GM19455 (cell line): ENCODE data around the gene ARHGAP31.

Experiments
- ATAC-seq: cut with Tn5 transposase; IDR thresholded peaks from one replicate; pipeline ENCODE4 v1.9.1; 2021; ENCODE audit not compliant: unreplicated experiment

ARHGAP31 gene

DNA sequence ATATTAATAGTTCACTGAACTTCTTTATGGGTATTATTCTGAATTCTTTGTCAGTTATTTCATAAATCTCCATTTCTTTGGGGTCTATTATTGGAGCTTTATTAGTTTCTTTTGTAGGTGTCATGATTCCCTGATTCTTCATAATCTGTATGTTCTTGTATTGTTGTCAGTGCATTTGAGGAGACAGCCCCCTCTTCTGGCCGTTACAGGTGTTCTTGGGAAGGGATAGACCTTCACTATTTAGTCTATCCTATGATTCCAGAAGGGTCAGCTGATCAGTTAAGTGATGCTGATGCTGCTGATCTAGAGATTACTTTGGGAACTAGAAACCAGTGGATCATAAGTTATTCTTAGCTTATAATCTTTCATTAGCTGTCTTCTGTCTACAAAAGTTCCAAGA is 134.4 kb downstream of the ARHGAP31 start:
- no peak for ATAC-seq

GRCh38 chr3:119433613-119434325 is 139.6 kb downstream of the ARHGAP31 start:
- ATAC-seq = no peak

DNA sequence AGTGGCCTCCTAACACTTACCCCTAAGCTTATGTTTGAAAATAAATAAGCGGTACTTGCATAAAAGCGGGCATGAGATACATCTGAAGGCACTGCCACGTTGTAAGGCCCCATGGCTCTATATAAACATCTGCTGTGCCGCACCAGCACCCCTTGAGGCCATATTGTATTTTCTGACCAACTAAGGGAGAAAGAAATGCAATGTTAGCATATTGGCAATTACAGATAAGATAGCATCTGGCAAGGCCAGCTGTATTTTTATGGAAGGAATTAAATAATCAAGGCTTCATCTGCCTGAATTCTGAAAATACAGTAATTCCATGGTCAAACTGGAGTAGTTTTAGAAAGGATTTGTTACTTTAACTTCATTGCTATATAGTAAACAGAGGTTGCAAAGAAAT is 140.5 kb downstream of the ARHGAP31 start:
- ATAC-seq = no peak

GRCh38 chr3:119436977-119437376 is 142.8 kb downstream of the ARHGAP31 start:
- no peak for ATAC-seq

DNA sequence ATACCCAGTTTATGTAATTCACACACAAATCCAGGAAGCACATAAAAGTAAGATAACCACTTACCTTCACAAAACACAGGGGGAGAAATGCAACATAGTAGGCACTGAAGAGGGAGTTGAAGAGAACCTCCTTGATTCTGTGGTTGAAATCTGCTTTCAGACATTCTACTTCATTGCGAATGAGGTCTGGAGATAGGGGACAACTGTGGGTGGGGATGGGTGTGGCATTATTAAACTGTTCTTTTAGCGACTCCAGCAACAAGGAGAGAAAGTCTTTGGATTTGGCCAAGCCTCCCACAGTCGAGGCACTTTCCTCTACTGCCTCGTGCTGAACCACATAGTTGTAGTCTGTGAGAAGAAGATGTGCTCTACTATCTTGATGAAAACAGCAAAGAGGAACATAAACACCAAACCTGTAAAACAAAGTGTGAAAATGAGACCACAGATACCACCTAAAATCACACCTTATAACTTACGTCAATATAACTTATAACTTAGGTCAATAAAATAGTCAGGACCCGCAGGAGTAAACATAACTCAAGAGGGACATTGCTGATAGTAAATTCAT is 143.6 kb downstream of the ARHGAP31 start:
- ATAC-seq = no peak

DNA sequence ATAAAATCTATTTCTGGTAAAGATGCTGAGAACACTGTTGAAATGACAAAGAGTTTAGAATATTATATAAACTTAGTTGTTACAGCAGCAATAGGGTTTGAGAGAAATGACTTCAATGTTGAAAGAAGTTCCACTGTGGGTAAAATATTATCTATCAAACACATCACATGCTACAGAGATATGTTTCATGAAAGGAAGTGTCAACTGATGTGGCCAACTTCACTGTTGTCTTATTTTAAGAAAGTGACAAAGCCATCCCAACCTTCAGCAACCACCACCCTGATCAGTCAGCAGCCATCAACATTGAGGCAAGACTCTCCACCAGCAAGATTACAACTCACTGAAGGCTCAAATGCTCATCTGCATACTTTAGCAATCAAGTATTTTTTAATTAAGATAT is 149.0 kb downstream of the ARHGAP31 start:
- ATAC-seq = no peak

DNA sequence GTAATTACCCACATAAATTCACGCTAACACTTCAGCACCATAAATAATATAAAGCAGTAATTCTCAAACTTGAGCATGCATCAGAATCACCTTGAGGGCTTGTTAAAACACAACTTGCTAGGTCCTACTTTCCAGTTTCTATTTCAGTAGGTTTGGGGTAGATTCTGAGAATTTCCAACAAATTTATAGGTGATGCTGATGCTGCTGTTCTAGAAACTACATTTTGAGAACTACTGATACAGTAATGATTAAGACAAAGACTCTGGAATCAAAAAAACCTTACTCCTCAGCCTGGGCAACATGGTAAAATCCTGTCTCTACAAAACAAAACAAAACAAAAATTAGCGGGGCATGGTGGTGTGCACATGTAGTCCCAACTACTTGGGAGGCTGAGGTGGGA is 150.4 kb downstream of the ARHGAP31 start:
- no peak for ATAC-seq

GRCh38 chr3:119453822-119454221 is 159.6 kb downstream of the ARHGAP31 start:
- no peak for ATAC-seq

DNA sequence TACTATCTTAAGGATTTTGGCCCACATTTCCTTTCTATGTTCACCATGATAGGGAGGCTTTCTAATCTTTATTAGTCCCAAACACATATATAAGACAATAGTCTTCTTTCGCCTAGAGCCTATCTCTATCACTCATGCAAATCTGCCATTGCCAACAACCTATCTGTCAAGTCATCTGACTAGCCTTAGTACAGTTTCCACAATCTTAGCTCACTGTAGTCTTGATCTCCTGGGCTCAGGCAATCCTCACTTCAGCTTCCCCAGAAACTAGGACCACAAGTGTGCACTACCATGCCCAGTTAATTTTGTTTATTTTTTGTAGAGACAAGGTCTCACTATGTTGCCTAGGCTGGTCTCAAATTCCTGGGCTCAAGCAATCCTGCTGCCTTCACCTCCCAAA is 162.3 kb downstream of the ARHGAP31 start:
- ATAC-seq = no peak

- no peak for ATAC-seq
Measured at GRCh38 chr3:119457246-119457645, 163.1 kb downstream of the ARHGAP31 start.

DNA sequence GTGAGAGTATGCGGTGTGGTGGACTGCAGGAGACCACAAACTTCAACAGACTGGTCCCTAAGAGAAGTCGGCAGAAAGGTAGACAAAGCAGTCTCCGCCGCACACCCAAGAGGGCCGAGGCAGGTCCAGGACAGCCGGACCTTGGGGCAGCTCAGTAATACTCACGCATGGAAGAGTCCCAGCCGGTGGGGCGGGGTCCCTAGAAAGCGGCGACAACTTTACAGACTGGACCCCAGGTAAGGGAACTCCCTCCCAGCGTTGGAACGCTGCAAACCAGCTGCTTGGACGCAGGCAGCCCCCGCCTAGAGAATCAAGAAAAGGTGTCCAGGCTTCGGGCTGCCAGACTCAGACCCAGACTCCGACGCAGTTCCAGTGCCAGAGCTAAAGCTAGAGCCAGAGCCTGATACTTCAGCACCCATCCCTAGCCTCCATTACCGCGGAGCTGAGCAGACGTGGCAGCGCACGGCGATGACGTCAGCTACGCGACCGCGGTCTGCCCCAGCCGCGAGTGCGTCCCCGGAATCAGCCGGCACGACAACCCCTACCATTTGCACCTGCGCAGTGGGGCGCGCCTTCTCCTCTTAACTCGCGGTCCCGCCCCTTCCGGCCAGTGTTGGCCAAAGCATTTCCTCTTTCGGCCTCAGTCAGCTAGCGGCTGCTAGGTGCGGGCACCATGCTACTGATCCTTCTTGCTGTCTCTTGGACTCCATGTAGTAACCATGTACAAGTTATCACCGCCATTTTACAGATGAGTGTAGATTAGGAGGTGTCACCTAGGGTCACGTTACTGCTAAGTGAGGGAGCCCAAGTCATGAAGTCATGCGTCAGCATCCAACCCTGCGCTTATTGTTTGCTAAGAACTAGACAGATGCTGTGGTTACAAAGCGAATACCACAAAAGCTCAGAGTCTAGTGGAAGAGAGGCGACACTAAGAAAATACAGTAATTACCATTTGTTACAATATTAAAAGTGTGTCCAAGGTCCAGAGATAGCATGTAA is 169.3 kb downstream of the ARHGAP31 start, which contains the start of gene TMEM39A:
TSS of gene TMEM39A (minus strand) at position 445 of the 999 bp plus-strand sequence. CDS start 1,541 bp downstream, outside the sequence.
- peak; percentile 94 for ATAC-seq

DNA sequence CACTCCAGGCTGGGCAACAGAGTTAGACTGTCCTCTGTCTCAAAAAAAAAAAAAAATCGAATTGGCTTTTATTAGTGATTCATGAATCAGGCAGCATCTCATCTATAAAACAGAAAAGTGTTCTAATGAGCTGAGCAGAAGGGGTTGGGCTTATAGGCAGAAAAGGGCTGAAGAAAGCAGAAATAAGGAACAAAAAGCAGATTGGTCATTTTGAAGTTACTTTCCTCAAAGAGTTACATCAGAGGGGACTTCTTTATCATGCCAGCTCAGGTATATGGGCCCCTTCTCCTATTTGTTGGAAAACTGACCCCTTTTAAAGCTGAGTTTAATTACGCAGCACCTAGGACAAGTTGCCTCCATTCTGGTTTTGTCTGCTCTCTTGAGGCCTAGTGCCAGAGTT is 173.9 kb downstream of the ARHGAP31 start:
- no peak for ATAC-seq

- no peak for ATAC-seq
Measured at GRCh38 chr3:119469418-119470189, 175.4 kb downstream of the ARHGAP31 start.
